RPMI7951 (cell line): ENCODE data around the gene IL10RB. TPM values are rescaled to one million over a fixed set of nuclear protein-coding genes. Genes with fewer than 3 reads are reported as not detected.
A peak's percentile ranks its signal among the peaks of the same experiment; 100 is the strongest.
"Not testable (repeated sequence)": the region's sequence is repeated elsewhere in the genome, so short reads cannot be mapped to it uniquely, and the experiment has no call there.

Source experiments
- DNase-seq: peaks from one replicate; pipeline ENCODE4 v3.0.0-alpha.2; 2012; ENCODE audit warnings: low read depth
- total RNA-seq: library from RNA; depleted of rRNA; stranded (reverse); fragments of >200 nt; shearing (Covaris generic); gene quantifications from 2 replicates; pipeline ENCODE4 v1.2.3, GENCODE V29; 2014; rRNA removed

IL10RB gene
- total RNA-seq = 40.7 and 60.6 TPM in 2 replicates

GRCh38 chr21:33266050-33266788 is at the start of gene IL10RB:
TSS of gene IL10RB (plus strand) at chr21:33266367. CDS start at chr21:33266466, 99 bp downstream.
- DNase-seq = peak; percentile 53

- no peak for DNase-seq
These were observed 49.0 kb upstream of the IL10RB start for GRCh38 chr21:33217138-33217520.

GRCh38 chr21:33219300-33219699 is 46.9 kb upstream of the IL10RB start:
- no peak for DNase-seq

- no peak for DNase-seq
These were observed 46.2 kb upstream of the IL10RB start for GRCh38 chr21:33219954-33220353.

GRCh38 chr21:33225376-33225775 is 40.8 kb upstream of the IL10RB start:
- DNase-seq = not testable (repeated sequence)

GRCh38 chr21:33228455-33228854 is 37.7 kb upstream of the IL10RB start:
- DNase-seq = no peak

- no peak for DNase-seq
These were observed 36.9 kb upstream of the IL10RB start for GRCh38 chr21:33229099-33229783.

GRCh38 chr21:33229784-33230544 is 36.2 kb upstream of the IL10RB start, which contains the start of gene IFNAR2:
TSS of gene IFNAR2 (plus strand) at chr21:33229938. CDS start at chr21:33241923, 11,985 bp downstream.
- peak; percentile 58 for DNase-seq

GRCh38 chr21:33230545-33231324 is 35.4 kb upstream of the IL10RB start:
- peak; percentile 39 for DNase-seq

GRCh38 chr21:33231526-33231925 is 34.6 kb upstream of the IL10RB start:
- DNase-seq = no peak

GRCh38 chr21:33232291-33233034 is 33.7 kb upstream of the IL10RB start:
- no peak for DNase-seq

GRCh38 chr21:33234635-33235520 is 31.3 kb upstream of the IL10RB start:
- no peak for DNase-seq

GRCh38 chr21:33236013-33236686 is 30.0 kb upstream of the IL10RB start:
- no peak for DNase-seq

- DNase-seq = no peak
These were observed 29.4 kb upstream of the IL10RB start for GRCh38 chr21:33236766-33237165.

GRCh38 chr21:33237486-33237885 is 28.7 kb upstream of the IL10RB start:
- no peak for DNase-seq

GRCh38 chr21:33238146-33238545 is 28.0 kb upstream of the IL10RB start:
- peak; percentile 31 for DNase-seq

GRCh38 chr21:33238565-33239255 is 27.5 kb upstream of the IL10RB start:
- DNase-seq = peak; percentile 32

- DNase-seq = not testable (repeated sequence)
These were observed 26.5 kb upstream of the IL10RB start for GRCh38 chr21:33239559-33240127.
